A549 treated with GW870086 at 1 μM for 4 hours (cell line): ENCODE data around the gene MAT2B. TPM values are rescaled to one million over a fixed set of nuclear protein-coding genes. Genes with fewer than 3 reads are reported as not detected.

Experiments used
- total RNA-seq: library from RNA; stranded (reverse); fragments of 200-300 nt; extraction: Qiagen RNA extraction; gene quantifications from 5 replicates; pipeline ENCODE4 v1.2.3, GENCODE V29; 2022; ENCODE audit warnings: low read depth

Gene MAT2B
- 35.5 to 48.3 TPM (median 44.6 TPM) in 5 replicates for total RNA-seq

GRCh38 chr5:163505368-163506094 is at the start of gene MAT2B:
Gene MAT2B, plus strand, starts transcription at chr5:163505619. Its CDS starts 68 bp downstream, at chr5:163505687.

GRCh38 chr5:163459819-163460561 is 45.4 kb upstream of the MAT2B start, which contains the start of gene NUDCD2:
Gene NUDCD2, minus strand, starts transcription at chr5:163460102. Its CDS starts 52 bp downstream, at chr5:163460050.

GRCh38 chr5:163460562-163461171 is 44.8 kb upstream of the MAT2B start, which contains the start of gene HMMR:
Gene HMMR, plus strand, starts transcription at chr5:163460632. Its CDS starts 61 bp downstream, at chr5:163460693.

Other genes with a start within 250 kb of the MAT2B start
- 58.6 to 68.0 TPM (median 63.1 TPM) in 5 replicates for gene CCNG1, start 68.0 kb upstream of the MAT2B start, total RNA-seq
- 26.6 to 36.6 TPM (median 34.6 TPM) in 5 replicates for gene NUDCD2, start 45.5 kb upstream of the MAT2B start, total RNA-seq
- 19.2 to 28.1 TPM (median 24.0 TPM) in 5 replicates for gene HMMR, start 45.0 kb upstream of the MAT2B start, total RNA-seq